AG08396 (cell line): ENCODE results near the gene FBXL2.

Experiments
- DNase-seq: peaks from one replicate; pipeline ENCODE4 v3.0.0; 2012; ENCODE audit warnings: low spot score, mixed read lengths

FBXL2 gene

DNA sequence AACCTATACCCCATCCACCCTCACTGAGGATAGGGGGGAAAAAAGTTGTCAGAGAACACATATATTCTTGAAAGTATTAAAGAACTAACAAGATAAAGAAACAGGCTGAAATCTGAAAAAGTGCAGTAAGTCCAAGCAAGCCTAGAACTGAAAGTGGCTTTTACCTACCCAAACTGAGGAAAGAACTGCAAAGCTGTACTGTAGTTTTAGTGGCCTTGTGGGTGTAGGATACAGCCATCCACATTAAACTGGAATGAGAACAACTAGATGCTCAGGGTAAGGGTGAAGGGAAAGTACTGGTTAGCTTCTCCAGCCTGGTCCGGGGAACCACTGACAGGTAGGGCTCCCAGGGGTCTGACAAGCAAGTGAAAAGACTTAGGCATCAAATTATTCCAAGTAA is 152.8 kb downstream of the FBXL2 start:
- no peak for DNase-seq

DNA sequence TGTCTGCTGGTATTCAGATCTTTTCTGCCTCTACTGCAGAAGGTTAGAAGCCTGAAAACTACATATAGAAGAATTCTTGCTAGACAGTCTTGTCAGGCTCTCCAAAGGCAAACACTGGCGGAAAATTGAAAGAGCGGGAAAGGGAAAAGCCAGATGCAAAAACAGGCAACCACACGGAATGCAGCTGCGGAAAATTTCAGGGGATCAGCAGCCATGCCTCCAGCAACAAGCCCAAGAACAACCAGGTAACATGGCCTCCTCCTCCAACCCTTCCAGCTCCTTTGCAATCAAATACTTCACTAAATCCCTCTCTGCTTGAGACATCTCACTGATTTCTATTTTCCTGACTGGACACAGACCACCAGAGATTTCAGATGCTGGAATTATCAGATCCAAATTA is 153.3 kb downstream of the FBXL2 start:
- DNase-seq, result no peak

- no peak for DNase-seq
These were observed 156.6 kb downstream of the FBXL2 start for GRCh38 chr3:33433843-33434242.
